Progenitor cell of endocrine pancreas (in vitro differentiated cells): ENCODE results near the gene BHLHE40. TPM values are rescaled to one million over a fixed set of nuclear protein-coding genes. Genes with fewer than 3 reads are reported as not detected.
"Not testable (repeated sequence)": the region's sequence is repeated elsewhere in the genome, so short reads cannot be mapped to it uniquely, and the experiment has no call there.

Experiments
- DNase-seq: peaks from one replicate; pipeline ENCODE4 v3.0.0; 2021; ENCODE audit warnings: low spot score; ENCODE audit not compliant: unreplicated experiment
- H3K27ac Mint-ChIP-seq: 2 replicates; pipeline ENCODE4 v1.8.0; 2021; ENCODE audit warnings: mild to moderate bottlenecking, moderate library complexity, mixed read lengths
- H3K27me3 Mint-ChIP-seq: 2 replicates; pipeline ENCODE4 v1.8.0; 2021; ENCODE audit warnings: mixed read lengths
- H3K36me3 Mint-ChIP-seq: 2 replicates; pipeline ENCODE4 v1.8.0; 2022; ENCODE audit warnings: mixed read lengths; ENCODE audit not compliant: insufficient read depth
- H3K4me1 Mint-ChIP-seq: 2 replicates; pipeline ENCODE4 v1.8.0; 2021; ENCODE audit warnings: low read depth, mixed read lengths
- H3K4me3 Mint-ChIP-seq: 2 replicates; pipeline ENCODE4 v1.8.0; 2021; ENCODE audit warnings: low read depth, mild to moderate bottlenecking, moderate library complexity, mixed read lengths
- H3K9me3 Mint-ChIP-seq: 2 replicates; pipeline ENCODE4 v1.8.0; 2021; ENCODE audit warnings: low read depth, mixed read lengths
- total RNA-seq: library from RNA; stranded (reverse); gene quantifications from 2 replicates; pipeline ENCODE4 v1.2.1, GENCODE V29; 2021
- TF ChIP-seq, protein P1 (sequence below): fragments of 200-600 bp; sonication (generic); IDR thresholded peaks from one replicate; pipeline ENCODE4 v1.5.0; 2021; ENCODE audit warnings: antibody characterized with exemption, mild to moderate bottlenecking; ENCODE audit not compliant: unreplicated experiment

The BHLHE40 gene
- total RNA-seq, 1 donor from 2014 or later: 1.1 TPM

DNA sequence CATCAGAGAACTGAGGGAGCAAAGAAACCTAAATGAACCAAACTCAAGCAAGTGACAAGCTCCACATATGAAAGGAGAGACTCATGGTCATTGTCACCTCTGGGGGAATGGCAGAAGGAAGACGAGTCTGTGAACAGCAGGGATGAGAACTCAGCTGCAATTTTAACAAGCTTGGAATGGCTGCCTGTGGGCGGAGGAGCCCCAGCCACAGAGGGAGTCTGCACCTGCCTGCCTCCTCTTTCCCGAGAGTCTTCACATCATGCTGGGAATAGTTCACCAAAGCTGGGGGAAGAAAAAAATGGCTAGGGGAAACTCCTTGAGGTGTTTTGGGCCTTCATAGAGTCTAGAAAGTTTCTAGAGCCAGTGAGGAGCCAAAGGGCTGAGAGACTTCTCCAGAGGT is 21.3 kb upstream of the BHLHE40 start:
- H3K27ac Mint-ChIP-seq: no peak overlapping the region
- TF ChIP-seq, protein P1, sequence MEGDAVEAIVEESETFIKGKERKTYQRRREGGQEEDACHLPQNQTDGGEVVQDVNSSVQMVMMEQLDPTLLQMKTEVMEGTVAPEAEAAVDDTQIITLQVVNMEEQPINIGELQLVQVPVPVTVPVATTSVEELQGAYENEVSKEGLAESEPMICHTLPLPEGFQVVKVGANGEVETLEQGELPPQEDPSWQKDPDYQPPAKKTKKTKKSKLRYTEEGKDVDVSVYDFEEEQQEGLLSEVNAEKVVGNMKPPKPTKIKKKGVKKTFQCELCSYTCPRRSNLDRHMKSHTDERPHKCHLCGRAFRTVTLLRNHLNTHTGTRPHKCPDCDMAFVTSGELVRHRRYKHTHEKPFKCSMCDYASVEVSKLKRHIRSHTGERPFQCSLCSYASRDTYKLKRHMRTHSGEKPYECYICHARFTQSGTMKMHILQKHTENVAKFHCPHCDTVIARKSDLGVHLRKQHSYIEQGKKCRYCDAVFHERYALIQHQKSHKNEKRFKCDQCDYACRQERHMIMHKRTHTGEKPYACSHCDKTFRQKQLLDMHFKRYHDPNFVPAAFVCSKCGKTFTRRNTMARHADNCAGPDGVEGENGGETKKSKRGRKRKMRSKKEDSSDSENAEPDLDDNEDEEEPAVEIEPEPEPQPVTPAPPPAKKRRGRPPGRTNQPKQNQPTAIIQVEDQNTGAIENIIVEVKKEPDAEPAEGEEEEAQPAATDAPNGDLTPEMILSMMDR: no peak
- no peaks in the 10 kb centered on the region for H3K27me3 Mint-ChIP-seq
- peaks cover 5% of the 10 kb centered on the region for H3K9me3 Mint-ChIP-seq
- no peak overlapping the region for H3K4me3 Mint-ChIP-seq
- H3K4me1 Mint-ChIP-seq: no peaks in the 10 kb centered on the region
- DNase-seq: no peak
- H3K36me3 Mint-ChIP-seq: no peaks in the 10 kb centered on the region

DNA sequence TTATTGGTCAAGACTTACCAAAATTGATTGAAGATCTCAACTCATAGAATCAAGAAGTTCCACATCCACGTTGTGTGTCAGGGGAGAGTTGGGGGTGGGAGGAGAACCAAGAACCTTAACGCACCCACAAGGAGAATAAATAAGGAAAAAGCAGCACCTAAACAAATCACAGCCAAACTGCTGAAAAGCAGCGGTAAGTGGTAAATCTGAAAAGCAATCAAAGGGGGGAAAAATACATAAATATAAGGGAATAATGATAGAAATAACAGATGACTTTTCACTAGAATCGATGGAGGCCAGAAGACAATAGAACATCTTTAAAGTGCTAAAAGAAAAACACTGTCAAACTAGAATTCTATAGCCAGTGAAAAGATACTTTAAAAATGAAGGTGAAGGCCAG is 20.1 kb upstream of the BHLHE40 start:
- H3K4me3 Mint-ChIP-seq: no peak overlapping the region

DNA sequence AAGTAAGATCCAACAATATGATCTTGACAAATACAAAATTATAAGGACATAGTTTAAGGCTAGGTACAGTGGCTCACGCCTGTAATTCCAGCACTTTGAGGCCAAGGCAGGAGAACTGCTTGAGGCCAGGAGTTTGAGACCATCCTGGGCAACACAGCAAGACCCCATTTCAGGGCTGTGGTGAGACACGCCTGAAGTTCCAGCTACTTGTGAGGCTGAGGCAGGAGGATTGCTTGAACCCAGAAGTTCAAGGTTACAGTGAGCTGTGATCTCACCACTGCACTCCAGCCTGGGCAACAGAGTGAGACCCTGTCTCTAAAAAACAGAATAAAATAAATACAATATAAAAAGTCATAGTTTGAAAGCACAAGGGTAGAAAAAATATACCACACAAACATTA is 17.4 kb upstream of the BHLHE40 start:
- not testable (repeated sequence) for H3K4me1 Mint-ChIP-seq, H3K9me3 Mint-ChIP-seq, H3K36me3 Mint-ChIP-seq, DNase-seq, H3K27me3 Mint-ChIP-seq, H3K4me3 Mint-ChIP-seq, H3K27ac Mint-ChIP-seq

More for the DNA sequence above, 20.1 kb upstream of the BHLHE40 start:
- H3K27ac Mint-ChIP-seq: no peak overlapping the region
- TF ChIP-seq, protein P1: no peak
- H3K9me3 Mint-ChIP-seq: peaks cover 5% of the 10 kb centered on the region
- no peaks in the 10 kb centered on the region for H3K27me3 Mint-ChIP-seq
- no peaks in the 10 kb centered on the region for H3K4me1 Mint-ChIP-seq
- DNase-seq: no peak
- H3K36me3 Mint-ChIP-seq: no peaks in the 10 kb centered on the region

DNA sequence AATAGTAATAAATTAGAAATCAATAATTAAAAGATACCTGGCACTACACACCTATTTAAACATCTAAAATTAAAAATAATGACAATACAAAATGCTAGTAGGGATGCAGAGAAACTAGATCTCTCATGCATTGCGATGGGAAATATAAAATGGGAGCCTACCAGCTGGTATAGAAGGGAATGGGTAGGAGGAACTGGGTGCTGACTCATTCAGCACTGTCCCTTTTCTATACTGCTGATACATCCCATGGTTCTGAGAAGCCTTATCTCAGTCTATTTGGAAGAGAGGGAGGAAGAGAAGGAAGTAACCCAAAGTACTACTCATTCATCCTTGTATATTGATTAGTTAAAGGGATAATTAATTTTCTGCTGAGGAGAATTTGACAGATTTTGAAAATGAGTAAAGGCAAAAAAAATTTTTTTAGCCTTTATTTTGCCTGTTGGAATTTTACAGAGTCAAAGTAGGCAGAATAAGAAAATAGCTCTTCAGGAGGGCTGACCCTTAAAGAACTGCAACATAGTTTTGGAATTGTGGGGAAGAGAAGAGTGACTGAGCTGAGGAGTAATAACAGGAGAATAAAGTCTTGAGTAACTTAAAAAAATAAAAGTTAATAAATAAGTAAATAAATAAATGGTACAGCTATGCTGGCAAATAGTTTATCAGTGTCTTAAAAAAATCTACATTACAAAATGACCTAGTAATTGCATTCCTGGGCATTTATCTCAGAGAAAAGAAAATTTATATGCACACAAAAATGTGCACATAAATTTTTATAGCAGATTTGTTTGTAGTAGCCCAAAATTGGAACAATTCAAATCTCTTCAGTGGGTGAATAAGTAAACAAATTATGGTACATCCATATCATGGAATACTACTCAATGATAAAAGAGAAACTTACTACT is 15.3 kb upstream of the BHLHE40 start:
- Mint-ChIP-seq H3K27ac (no peak overlapping the region), H3K9me3 (peaks cover 10% of the 10 kb centered on the region), H3K4me3 (no peak overlapping the region), H3K27me3 (peaks cover 10% of the 10 kb centered on the region), H3K4me1 (no peaks in the 10 kb centered on the region), H3K36me3 (no peaks in the 10 kb centered on the region)
- TF ChIP-seq, protein P1: no peak
- no peak for DNase-seq

DNA sequence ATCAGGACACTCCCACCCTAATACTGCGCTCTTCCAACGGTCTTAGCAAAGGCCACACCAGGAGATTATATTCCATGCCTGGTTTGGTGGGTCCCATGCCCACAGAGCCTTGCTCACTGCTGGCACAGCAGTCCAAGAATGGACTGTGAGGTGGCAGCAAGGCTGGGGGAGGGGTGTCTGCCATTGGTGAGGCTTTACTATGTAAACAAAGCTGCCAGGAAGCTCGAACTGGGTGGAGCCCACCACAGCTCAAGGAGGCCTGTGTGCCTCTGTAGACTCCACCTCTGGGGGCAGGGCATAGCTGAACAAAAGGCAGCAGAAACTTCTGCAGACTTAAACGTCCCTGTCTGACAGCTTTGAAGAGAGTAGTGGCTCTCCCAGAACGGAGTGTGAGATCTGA is 13.2 kb upstream of the BHLHE40 start:
- not testable (repeated sequence) for H3K36me3 Mint-ChIP-seq, H3K27ac Mint-ChIP-seq, DNase-seq, H3K9me3 Mint-ChIP-seq, H3K4me3 Mint-ChIP-seq, H3K4me1 Mint-ChIP-seq
- peaks cover 12% of the 10 kb centered on the region for H3K27me3 Mint-ChIP-seq

DNA sequence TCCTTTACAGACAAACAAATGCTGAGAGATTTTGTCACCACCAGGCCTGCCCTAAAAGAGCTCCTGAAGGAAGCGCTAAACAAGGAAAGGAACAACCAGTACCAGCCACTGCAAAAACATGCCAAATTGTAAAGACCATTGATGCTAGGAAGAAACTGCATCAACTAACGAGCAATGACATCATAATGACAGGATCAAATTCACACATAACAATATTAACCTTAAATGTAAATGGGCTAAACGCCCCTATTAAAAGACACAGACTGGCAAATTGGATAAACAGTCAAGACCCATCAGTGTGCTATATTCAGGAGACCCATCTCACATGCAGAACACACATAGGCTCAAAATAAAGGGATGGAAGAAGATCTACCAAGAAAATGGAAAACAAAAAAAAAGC is 11.6 kb upstream of the BHLHE40 start:
- H3K9me3 Mint-ChIP-seq, H3K27ac Mint-ChIP-seq, H3K36me3 Mint-ChIP-seq, H3K4me1 Mint-ChIP-seq, H3K4me3 Mint-ChIP-seq, DNase-seq: not testable (repeated sequence)
- peaks cover 12% of the 10 kb centered on the region for H3K27me3 Mint-ChIP-seq

DNA sequence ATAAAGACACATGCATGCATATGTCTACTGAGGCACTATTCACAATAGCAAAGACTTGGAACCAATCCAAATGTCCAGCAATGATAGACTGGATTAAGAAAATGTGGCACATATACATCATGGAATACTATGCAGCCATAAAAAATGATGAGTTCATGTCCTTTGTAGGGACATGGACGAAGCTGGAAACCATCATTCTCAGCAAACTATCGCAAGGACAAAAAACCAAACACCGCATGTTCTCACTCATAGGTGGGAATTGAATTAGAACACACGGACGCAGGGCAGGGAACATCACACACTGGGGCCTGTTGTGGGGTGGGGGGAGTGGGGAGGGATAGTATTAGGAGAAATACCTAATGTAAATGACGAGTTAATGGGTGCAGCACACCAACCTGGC is 7.8 kb upstream of the BHLHE40 start:
- H3K27me3 Mint-ChIP-seq: peaks cover 40% of the 10 kb centered on the region
- DNase-seq, H3K36me3 Mint-ChIP-seq, H3K9me3 Mint-ChIP-seq, H3K4me1 Mint-ChIP-seq, H3K4me3 Mint-ChIP-seq, H3K27ac Mint-ChIP-seq: not testable (repeated sequence)
